ENCODE data around the gene ANK2.

ANK2 gene

GRCh38 chr4:113365377-113365776 lies 315.9 kb downstream of the ANK2 start:
- no peaks in the 10 kb centered on the region for H3K79me2 ChIP-seq (ENCODE audit: insufficient read depth, low read length)

GRCh38 chr4:113368056-113368455 lies 318.6 kb downstream of the ANK2 start:
- no peak overlapping the region for H3K27ac ChIP-seq (ENCODE audit: low read length)
- H3K9me3 ChIP-seq (ENCODE audit: insufficient read depth, low read length, severe bottlenecking), result no peaks in the 10 kb centered on the region
- H3K79me2 ChIP-seq (ENCODE audit: insufficient read depth, low read length), result no peaks in the 10 kb centered on the region
- TF ChIP-seq CTCF (IDR thresholded peaks at IDR 0.05; ENCODE audit: borderline replicate concordance, extremely low read depth, low read length, poor library complexity, severe bottlenecking) (no peak), EZH2 (IDR thresholded peaks at IDR 0.05; ENCODE audit: borderline replicate concordance, low read depth, low read length, severe bottlenecking) (no peak)
- no peak overlapping the region for H3K4me2 ChIP-seq (ENCODE audit: insufficient read depth, low read length)
- DNase-seq (no peak), ATAC-seq (ENCODE audit: insufficient read depth, low read depth) (no peak)
- no peaks in the 10 kb centered on the region for H3K36me3 ChIP-seq (ENCODE audit: insufficient read depth, low read length)
- peaks cover 3% of the 10 kb centered on the region for H3K27me3 ChIP-seq (ENCODE audit: insufficient read depth, low read length, poor library complexity)
- no peaks in the 10 kb centered on the region for H4K20me1 ChIP-seq (ENCODE audit: insufficient read depth, low read length)
- H3K4me1 ChIP-seq (ENCODE audit: insufficient read depth, low read length), result no peaks in the 10 kb centered on the region
- H2AFZ ChIP-seq (ENCODE audit: low read depth, low read length), result no peak overlapping the region
- no peak overlapping the region for H3K9ac ChIP-seq (ENCODE audit: low read depth, low read length)
- H3K4me3 ChIP-seq (ENCODE audit: low read depth in 1 of 2, low read length in 2 of 2), result no peak overlapping the region

More at GRCh38 chr4:113365377-113365776, 315.9 kb downstream of the ANK2 start:
- H3K27me3 ChIP-seq (ENCODE audit: insufficient read depth, low read length, poor library complexity), result peaks cover 9% of the 10 kb centered on the region
- H3K4me3 ChIP-seq (ENCODE audit: low read depth in 1 of 2, low read length in 2 of 2), result no peak overlapping the region
- TF ChIP-seq CTCF (IDR thresholded peaks at IDR 0.05; ENCODE audit: borderline replicate concordance, extremely low read depth, low read length, poor library complexity, severe bottlenecking) (no peak), EZH2 (IDR thresholded peaks at IDR 0.05; ENCODE audit: borderline replicate concordance, low read depth, low read length, severe bottlenecking) (no peak)
- no peak overlapping the region for H2AFZ ChIP-seq (ENCODE audit: low read depth, low read length)
- H3K9me3 ChIP-seq (ENCODE audit: insufficient read depth, low read length, severe bottlenecking), result no peaks in the 10 kb centered on the region
- no peak for DNase-seq
- H3K36me3 ChIP-seq (ENCODE audit: insufficient read depth, low read length), result no peaks in the 10 kb centered on the region
- no peak for ATAC-seq (ENCODE audit: insufficient read depth, low read depth)
- H3K4me2 ChIP-seq (ENCODE audit: insufficient read depth, low read length), result no peak overlapping the region
- no peaks in the 10 kb centered on the region for H4K20me1 ChIP-seq (ENCODE audit: insufficient read depth, low read length)
- H3K27ac ChIP-seq (ENCODE audit: low read length), result no peak overlapping the region
- H3K4me1 ChIP-seq (ENCODE audit: insufficient read depth, low read length), result no peaks in the 10 kb centered on the region
- no peak overlapping the region for H3K9ac ChIP-seq (ENCODE audit: low read depth, low read length)

GRCh38 chr4:113371111-113371510 lies 321.7 kb downstream of the ANK2 start:
- H2AFZ ChIP-seq (ENCODE audit: low read depth, low read length), result no peak overlapping the region
- H3K79me2 ChIP-seq (ENCODE audit: insufficient read depth, low read length), result no peaks in the 10 kb centered on the region
- H3K9ac ChIP-seq (ENCODE audit: low read depth, low read length), result no peak overlapping the region
- no peak overlapping the region for H3K4me3 ChIP-seq (ENCODE audit: low read depth in 1 of 2, low read length in 2 of 2)
- peaks cover 3% of the 10 kb centered on the region for H3K27me3 ChIP-seq (ENCODE audit: insufficient read depth, low read length, poor library complexity)
- H3K9me3 ChIP-seq (ENCODE audit: insufficient read depth, low read length, severe bottlenecking), result no peaks in the 10 kb centered on the region
- H3K4me2 ChIP-seq (ENCODE audit: insufficient read depth, low read length), result no peak overlapping the region
- H4K20me1 ChIP-seq (ENCODE audit: insufficient read depth, low read length), result no peaks in the 10 kb centered on the region
- DNase-seq, result no peak
- no peak for ATAC-seq (ENCODE audit: insufficient read depth, low read depth)
- no peak overlapping the region for H3K27ac ChIP-seq (ENCODE audit: low read length)
- no peaks in the 10 kb centered on the region for H3K36me3 ChIP-seq (ENCODE audit: insufficient read depth, low read length)
- TF ChIP-seq CTCF (IDR thresholded peaks at IDR 0.05; ENCODE audit: borderline replicate concordance, extremely low read depth, low read length, poor library complexity, severe bottlenecking) (no peak), EZH2 (IDR thresholded peaks at IDR 0.05; ENCODE audit: borderline replicate concordance, low read depth, low read length, severe bottlenecking) (no peak)
- H3K4me1 ChIP-seq (ENCODE audit: insufficient read depth, low read length), result no peaks in the 10 kb centered on the region
